ENCODE results near the gene NTRK1.

NTRK1 gene

DNA sequence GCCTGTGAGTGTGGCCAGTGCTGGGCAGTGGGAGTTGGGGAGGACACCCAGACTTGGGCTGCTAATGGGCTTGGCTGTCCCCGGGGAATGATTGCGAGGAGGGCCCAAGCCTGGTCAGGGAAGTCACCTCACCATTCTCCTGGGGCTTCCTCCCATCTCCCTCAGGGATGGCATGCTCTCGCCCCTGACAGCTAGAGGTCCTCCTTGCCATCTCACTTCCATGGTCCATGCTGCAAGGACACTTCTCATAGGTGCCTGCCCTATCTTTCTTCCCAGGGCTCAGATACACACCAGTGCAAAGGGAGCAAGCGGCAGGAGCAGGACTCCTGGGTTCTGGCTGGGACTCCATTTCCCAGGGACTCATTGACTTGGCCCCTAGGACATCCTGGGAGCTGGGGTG, 4.1 kb downstream of the NTRK1 start:
- DNase-seq (ENCODE audit: low spot score): no peak
- POLR2A ChIA-PET (ENCODE audit: low non-redundant PET): no interaction called here
- CTCF ChIA-PET: no interaction called here
- H3K27ac ChIP-seq: no peak overlapping the region
- TF ChIP-seq, protein P1, sequence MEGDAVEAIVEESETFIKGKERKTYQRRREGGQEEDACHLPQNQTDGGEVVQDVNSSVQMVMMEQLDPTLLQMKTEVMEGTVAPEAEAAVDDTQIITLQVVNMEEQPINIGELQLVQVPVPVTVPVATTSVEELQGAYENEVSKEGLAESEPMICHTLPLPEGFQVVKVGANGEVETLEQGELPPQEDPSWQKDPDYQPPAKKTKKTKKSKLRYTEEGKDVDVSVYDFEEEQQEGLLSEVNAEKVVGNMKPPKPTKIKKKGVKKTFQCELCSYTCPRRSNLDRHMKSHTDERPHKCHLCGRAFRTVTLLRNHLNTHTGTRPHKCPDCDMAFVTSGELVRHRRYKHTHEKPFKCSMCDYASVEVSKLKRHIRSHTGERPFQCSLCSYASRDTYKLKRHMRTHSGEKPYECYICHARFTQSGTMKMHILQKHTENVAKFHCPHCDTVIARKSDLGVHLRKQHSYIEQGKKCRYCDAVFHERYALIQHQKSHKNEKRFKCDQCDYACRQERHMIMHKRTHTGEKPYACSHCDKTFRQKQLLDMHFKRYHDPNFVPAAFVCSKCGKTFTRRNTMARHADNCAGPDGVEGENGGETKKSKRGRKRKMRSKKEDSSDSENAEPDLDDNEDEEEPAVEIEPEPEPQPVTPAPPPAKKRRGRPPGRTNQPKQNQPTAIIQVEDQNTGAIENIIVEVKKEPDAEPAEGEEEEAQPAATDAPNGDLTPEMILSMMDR (conservative IDR thresholded peaks at IDR 0.05; ENCODE audit: low read depth): no peak

- ChIA-PET CTCF (no interaction called here), POLR2A (ENCODE audit: low non-redundant PET) (no interaction called here)
- TF ChIP-seq, protein P1 (conservative IDR thresholded peaks at IDR 0.05; ENCODE audit: low read depth): no peak
- no peak overlapping the region for H3K27ac ChIP-seq
- no peak for DNase-seq (ENCODE audit: low spot score)
Measured at GRCh38 chr1:156865258-156865657, 4.6 kb downstream of the NTRK1 start.

- ChIA-PET POLR2A (ENCODE audit: low non-redundant PET) (no interaction called here), CTCF (no interaction called here)
- DNase-seq (ENCODE audit: low spot score): no peak
- TF ChIP-seq, protein P1 (conservative IDR thresholded peaks at IDR 0.05; ENCODE audit: low read depth): no peak
- H3K27ac ChIP-seq: no peak overlapping the region
Measured at GRCh38 chr1:156865865-156866248, 5.2 kb downstream of the NTRK1 start.

- TF ChIP-seq, protein P1 (conservative IDR thresholded peaks at IDR 0.05; ENCODE audit: low read depth): no peak
- CTCF ChIA-PET: no interaction called here
- no peak overlapping the region for H3K27ac ChIP-seq
- POLR2A ChIA-PET (ENCODE audit: low non-redundant PET): no interaction called here
- DNase-seq (ENCODE audit: low spot score): no peak
Measured at GRCh38 chr1:156866249-156866909, 5.7 kb downstream of the NTRK1 start.

- DNase-seq (ENCODE audit: low spot score): no peak
- POLR2A ChIA-PET (ENCODE audit: low non-redundant PET): no interaction called here
- H3K27ac ChIP-seq: no peak overlapping the region
- TF ChIP-seq, protein P1 (conservative IDR thresholded peaks at IDR 0.05; ENCODE audit: low read depth): no peak
- CTCF ChIA-PET: interaction anchor here (0.8 to 0.9 kb wide), 2 partner anchors 8 to 179 kb away, joined by 3 to 5 read pairs; no protein-coding TSS in a partner anchor
Measured at GRCh38 chr1:156868341-156868740, 7.7 kb downstream of the NTRK1 start.

DNA sequence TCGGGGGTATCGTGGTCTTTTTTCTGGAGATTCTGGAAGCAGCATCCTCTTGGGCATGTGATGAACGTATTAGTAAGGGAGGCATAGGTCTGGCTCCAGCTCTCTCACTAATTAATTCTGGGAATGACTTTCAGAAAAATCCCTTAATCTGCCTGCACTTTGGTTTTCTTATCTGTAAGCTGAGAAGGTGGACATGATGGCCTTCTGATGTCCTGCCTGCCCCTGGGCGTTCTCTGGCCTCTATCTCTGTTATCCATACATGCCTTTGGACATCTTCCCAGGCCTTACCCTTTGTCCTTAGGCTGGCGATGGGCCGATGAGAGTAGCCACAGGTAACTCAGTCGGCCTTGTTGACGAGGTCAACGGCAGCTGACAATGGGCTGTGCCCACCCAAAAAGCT, 8.8 kb downstream of the NTRK1 start:
- ChIA-PET POLR2A (ENCODE audit: low non-redundant PET) (no interaction called here), CTCF (interaction anchor here (0.9 kb wide), 1 partner anchor 180 kb away, joined by 5 read pairs; no protein-coding TSS in a partner anchor)
- no peak for DNase-seq (ENCODE audit: low spot score)
- TF ChIP-seq, protein P1 (conservative IDR thresholded peaks at IDR 0.05; ENCODE audit: low read depth): no peak
- H3K27ac ChIP-seq: 0 out of 2 replicates have a peak overlapping the region, but pooled peaks have one; percentile 60
